ENCODE data around the gene RPS6KA2.

Gene RPS6KA2

GRCh38 chr6:166525567-166525966, 101.5 kb downstream of the RPS6KA2 start:
- no peak overlapping the region for H3K27ac ChIP-seq
- TF ChIP-seq CTCF (conservative IDR thresholded peaks at IDR 0.05) (no peak), ZFX (IDR thresholded peaks at IDR 0.05) (no peak)

DNA sequence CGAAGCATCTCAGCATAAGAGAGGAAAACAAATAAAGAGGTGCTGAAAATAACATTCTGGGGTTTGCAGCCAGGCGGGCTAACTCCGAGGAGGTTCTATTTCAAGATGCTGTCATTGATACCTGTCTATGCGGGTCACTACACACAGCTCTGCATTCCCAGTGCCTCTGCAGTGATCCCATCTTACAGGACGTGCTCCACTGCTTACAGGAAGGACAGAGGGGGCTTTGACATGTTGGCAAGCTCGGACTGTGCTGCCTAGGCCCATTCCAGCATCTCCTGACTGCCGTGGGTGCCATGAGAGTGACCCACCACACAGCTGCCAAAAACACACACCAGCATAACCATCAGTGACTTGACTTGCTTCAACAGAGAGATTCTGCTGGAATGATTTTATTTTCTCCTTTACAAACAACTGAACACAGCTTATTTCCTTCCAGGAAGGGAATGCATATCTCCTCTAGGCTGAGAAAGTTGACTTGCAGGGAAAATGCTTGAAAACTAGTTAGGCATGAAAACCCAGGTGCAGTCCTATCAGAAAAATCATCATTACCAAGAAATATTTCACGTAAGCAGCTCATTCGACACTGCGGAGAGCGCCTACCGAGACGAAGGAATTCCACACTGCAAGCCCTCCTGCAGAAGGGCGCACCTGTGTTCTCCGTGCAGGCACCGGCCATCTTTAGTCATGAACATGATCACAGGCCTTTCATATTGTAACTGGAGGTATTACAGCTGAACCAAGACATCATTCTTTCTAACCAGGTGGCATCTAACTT, 103.1 kb downstream of the RPS6KA2 start:
- no peak overlapping the region for H3K27ac ChIP-seq
- TF ChIP-seq ZFX (IDR thresholded peaks at IDR 0.05) (no peak), CTCF (conservative IDR thresholded peaks at IDR 0.05) (no peak)

DNA sequence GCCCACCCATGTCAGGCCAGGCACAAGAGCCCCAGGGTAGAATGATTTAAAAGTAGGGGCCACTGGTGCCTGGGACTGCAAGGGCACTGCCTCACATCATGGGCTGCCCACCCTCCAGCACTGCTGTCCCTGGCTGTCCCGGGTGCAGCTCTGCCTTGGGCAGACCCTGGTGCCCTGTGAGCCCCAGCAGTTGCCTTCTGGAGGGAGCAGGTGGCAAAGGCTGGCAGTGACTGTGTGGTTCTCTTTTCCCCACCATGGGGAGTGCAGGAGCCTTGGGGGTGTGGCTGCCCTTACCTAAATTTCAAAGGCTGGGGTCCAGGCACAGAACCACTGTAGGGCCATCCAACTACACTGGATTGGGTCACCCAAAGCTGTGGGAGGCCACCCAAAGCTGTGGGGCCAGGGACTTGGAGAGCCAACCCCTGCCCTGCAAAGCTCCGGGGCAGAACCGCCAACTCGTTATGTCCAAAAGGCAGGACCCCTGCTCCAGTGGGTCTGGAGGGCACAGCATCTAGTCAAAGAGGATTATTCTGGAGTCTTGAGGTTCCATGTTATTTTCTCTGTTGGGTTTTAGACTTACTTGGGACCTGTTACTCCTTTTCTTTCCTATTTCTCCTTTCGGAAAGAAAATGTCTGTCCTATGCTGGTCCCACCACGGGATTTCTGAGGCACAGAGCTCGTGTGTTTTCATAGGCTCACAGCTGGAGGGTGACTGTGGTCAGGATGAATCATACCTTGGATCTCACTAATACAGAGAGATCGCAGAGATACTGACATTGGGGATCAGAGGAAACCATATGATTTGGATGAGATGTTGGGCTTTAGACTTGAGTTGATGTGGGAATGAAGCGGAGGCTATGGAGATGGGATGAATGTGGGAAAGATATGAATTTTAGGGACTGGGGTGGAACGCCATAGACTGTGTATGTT, 105.9 kb downstream of the RPS6KA2 start:
- H3K27ac ChIP-seq: no peak overlapping the region
- no peak for TF ChIP-seq ZFX (IDR thresholded peaks at IDR 0.05)
- no peak for TF ChIP-seq CTCF (conservative IDR thresholded peaks at IDR 0.05)

GRCh38 chr6:166516251-166516884, 110.7 kb downstream of the RPS6KA2 start:
- no peak overlapping the region for H3K27ac ChIP-seq
- no peak for TF ChIP-seq ZFX (IDR thresholded peaks at IDR 0.05)
- no peak for TF ChIP-seq CTCF (conservative IDR thresholded peaks at IDR 0.05)

- no peak overlapping the region for H3K27ac ChIP-seq
- TF ChIP-seq CTCF (conservative IDR thresholded peaks at IDR 0.05) (no peak), ZFX (IDR thresholded peaks at IDR 0.05) (no peak)
Observed at GRCh38 chr6:166515072-166515810, 111.8 kb downstream of the RPS6KA2 start.

DNA sequence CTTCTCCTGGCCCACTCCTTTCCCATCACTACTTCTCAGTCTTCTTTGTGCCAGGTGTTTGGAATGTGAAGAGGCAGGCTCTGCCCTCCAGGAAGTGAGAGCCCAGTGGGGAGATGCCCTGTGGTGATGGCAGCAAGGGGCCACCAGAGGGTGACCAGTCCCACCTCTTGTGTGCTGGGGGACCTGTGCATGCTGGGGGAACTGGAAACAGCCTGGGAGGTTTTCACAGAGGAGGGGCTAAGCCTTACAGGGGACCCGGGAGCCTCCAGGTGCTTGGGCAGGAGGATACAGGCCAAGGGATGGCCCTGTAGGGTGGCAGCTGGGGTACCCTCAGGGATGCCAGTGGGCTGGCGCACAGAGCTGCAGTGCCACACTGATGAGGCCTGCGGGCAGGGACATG, 112.9 kb downstream of the RPS6KA2 start:
- no peak overlapping the region for H3K27ac ChIP-seq
- TF ChIP-seq ZFX (IDR thresholded peaks at IDR 0.05) (no peak), CTCF (conservative IDR thresholded peaks at IDR 0.05) (no peak)

All from C4-2B (cell line).